GM10248 (cell line): ENCODE data around the gene MRPL20.
A peak's percentile ranks its signal among the peaks of the same experiment; 100 is the strongest.

Source experiments
- CTCF ChIA-PET: fragments of 300-600 bp; sonication (Branson Sonifier 250); formaldehyde crosslinking; extraction: SDS; loops from one replicate; lab custom pipeline; 2021; ENCODE audit warnings: antibody characterized with exemption; lab: Yijun Ruan, JAX
- POLR2A ChIA-PET: fragments of 350-650 bp; sonication (Branson Sonifier 250); formaldehyde crosslinking; extraction: SDS; loops from one replicate; lab custom pipeline; 2020; ENCODE audit warnings: antibody characterized with exemption; lab: Yijun Ruan, JAX
- DNase-seq: peaks from one replicate; pipeline ENCODE4 v3.0.0; 2012; ENCODE audit errors: extremely low spot score
- TF ChIP-seq, protein P1 (sequence below): IDR thresholded peaks from 2 replicates; pipeline ENCODE4 v1.5.1; 2012; ENCODE audit warnings: mild to moderate bottlenecking, low read depth; ENCODE audit errors: extremely low read depth, missing control alignments, control extremely low read depth

MRPL20 gene

DNA sequence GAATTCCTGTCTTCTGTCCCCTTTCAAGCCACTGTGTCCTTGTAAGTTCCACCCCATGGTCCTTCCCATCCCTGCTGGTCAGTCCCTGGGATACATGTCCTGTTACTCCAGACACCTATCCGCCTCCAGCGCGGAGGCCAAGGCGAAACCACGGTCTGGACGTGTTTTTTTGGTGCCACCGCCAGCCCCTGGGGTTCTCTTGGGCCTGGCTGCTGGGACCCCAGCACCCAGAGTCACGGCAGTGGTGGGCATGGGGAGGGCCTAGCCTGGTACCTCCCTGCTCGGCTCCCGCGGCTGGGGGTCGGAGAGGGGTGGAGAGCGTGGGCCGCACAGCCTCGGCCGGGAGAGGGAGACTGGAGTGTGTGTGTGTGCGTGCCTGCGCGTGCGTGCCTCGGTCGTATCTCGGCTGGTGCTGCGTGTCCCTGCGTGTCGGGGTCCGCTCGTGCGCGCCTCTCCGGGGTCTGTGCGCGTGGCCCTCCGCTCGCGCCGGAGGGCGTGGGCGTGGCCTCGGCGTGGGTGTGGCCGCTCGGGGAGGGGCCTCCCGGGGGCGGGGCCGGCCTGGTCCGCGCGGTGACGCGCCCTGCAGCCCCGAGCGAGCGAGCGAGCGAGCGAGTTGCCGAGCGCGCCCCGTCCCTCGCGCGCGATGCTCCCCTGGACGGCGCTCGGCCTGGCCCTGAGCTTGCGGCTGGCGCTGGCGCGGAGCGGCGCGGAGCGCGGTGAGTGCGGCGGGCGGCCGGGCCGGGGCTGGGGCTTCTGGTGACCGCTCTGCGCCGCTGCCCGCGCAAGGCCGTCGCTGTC, 28.2 kb upstream of the MRPL20 start, which contains the start of gene VWA1:
Gene VWA1 (plus strand): TSS at position 585 of the 798 bp plus-strand sequence. CDS start 59 bp downstream, at position 644.
- DNase-seq = peak; percentile 91
- TF ChIP-seq, protein P1, sequence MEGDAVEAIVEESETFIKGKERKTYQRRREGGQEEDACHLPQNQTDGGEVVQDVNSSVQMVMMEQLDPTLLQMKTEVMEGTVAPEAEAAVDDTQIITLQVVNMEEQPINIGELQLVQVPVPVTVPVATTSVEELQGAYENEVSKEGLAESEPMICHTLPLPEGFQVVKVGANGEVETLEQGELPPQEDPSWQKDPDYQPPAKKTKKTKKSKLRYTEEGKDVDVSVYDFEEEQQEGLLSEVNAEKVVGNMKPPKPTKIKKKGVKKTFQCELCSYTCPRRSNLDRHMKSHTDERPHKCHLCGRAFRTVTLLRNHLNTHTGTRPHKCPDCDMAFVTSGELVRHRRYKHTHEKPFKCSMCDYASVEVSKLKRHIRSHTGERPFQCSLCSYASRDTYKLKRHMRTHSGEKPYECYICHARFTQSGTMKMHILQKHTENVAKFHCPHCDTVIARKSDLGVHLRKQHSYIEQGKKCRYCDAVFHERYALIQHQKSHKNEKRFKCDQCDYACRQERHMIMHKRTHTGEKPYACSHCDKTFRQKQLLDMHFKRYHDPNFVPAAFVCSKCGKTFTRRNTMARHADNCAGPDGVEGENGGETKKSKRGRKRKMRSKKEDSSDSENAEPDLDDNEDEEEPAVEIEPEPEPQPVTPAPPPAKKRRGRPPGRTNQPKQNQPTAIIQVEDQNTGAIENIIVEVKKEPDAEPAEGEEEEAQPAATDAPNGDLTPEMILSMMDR = no peak
- CTCF ChIA-PET = interaction anchor here (1.5 kb wide), 1 partner anchor 64 kb away, joined by 4 read pairs; no protein-coding TSS in a partner anchor
- POLR2A ChIA-PET = no interaction called here

DNA sequence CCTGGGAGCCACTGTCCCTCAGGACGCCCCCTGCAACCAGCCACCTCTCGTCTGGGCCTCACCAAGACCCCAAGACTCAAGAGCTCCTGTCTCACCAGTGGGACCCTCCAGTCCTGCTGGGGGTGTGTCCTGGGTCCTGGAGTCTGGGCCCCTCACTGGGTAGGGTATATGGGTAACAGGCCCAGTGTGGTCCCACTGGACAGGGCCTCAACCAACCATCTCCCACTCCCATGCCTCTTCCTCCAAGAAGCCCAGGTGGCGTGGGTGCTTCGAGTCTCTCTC, 27.7 kb upstream of the MRPL20 start:
- ChIA-PET CTCF (interaction anchor here (1.1 to 1.5 kb wide), 2 partner anchors 36 to 63 kb away, joined by 3 to 4 read pairs; partner anchors contain the start of gene CCNL2), POLR2A (no interaction called here)
- peak; percentile 25 for DNase-seq
- TF ChIP-seq, protein P1 = no peak

DNA sequence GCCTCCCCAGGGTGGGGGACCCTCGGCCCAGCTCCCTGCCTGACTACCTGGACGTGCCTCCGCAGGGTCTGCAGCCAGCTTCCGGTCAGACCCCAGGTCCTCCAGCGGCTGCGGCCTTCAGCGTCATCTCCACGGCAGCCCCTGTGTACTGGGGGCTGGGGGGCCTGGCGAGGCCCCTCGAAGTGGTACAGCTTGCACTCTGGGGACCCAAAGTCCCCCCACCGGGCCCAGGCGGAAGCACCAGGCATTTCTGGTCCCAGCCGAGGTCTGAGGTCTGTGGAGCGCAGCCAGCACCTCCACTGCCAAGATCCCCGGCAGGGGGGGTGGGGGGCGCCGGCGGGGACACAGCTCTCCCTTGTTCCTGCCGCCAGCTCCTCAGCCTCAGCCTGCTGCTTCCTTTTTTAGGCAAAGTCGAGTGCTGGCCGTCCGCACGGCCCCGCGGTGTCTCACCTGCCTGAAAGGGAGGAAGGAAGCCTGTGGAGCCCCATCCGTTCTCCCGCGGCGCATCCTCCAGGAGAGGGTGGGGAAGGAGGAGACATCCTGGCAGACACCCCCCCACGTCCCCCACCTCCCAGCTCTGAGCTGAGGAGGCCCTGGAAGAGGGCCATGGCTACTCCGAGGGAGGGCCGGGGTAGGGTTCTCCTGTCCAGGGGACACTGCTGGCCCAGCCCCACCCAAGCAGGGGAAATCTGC, 27.2 kb upstream of the MRPL20 start:
- no peak for DNase-seq
- TF ChIP-seq, protein P1 = no peak
- POLR2A ChIA-PET = no interaction called here
- CTCF ChIA-PET = interaction anchor here (1.1 to 1.5 kb wide), 2 partner anchors 35 to 63 kb away, joined by 3 to 4 read pairs; partner anchors contain the start of gene CCNL2

DNA sequence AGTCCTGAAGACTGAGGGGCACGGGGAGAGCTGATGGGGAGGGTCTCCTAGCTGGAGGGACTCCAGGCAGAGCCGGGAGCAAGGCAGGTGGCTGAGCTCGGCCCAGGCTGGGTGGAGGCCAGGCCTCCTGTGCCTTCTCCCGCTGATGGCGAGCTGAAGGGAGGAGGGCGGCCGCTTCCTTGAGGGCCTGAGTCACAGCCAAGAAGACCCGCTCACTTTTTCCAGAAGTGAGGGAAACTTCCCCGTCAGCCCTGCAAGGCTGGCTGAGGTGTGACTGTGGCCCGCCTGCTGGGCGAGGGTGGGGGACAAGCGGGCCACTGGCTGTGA, 26.7 kb upstream of the MRPL20 start:
- ChIA-PET CTCF (interaction anchor here (1.1 to 1.5 kb wide), 2 partner anchors 35 to 62 kb away, joined by 3 to 4 read pairs; partner anchors contain the start of gene CCNL2), POLR2A (no interaction called here)
- DNase-seq = peak; percentile 23
- TF ChIP-seq, protein P1 = no peak

DNA sequence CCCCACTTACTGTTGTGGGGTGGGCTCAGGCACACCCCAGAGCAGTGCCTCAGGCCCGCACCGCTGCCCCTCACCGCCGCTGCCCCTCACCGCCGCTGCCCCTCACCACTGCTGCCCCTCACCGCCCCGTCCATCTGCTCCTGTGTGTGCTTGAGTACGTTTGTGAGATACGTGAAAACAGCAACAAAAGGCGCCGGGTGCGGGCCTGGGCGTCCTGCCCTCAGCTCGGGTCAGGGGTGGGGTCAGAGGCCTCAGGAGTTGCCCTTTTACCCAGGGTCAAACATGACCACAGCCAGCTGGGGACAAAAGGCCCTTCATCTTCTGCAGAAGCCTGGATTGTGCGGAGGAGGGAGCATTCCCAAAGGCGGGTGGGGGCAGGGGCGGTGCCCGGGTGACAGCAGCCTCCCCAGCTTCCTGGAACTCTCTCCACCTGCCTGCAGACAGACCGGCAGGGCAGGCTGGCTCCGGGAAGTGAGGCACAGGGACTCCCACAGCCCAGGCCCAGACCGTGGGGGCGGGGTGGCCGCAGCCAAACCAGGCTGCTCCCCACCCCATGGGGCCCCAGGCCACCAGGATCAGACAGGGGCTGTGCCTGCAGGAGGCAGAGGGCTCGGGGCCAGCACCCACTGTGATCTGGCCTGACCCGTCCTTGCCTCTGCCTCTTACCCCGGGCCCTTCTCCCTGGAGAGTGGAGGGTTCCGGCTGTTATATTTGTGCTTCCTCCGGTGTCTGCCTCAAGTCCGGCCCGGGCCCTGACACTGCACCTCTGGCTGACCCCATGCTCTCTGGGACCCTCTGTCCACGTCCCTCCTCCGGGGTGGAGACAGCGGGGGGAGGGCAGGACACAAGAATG, 26.1 kb upstream of the MRPL20 start:
- POLR2A ChIA-PET = no interaction called here
- CTCF ChIA-PET = no interaction called here
- TF ChIP-seq, protein P1 = no peak
- peak; percentile 25 for DNase-seq

DNA sequence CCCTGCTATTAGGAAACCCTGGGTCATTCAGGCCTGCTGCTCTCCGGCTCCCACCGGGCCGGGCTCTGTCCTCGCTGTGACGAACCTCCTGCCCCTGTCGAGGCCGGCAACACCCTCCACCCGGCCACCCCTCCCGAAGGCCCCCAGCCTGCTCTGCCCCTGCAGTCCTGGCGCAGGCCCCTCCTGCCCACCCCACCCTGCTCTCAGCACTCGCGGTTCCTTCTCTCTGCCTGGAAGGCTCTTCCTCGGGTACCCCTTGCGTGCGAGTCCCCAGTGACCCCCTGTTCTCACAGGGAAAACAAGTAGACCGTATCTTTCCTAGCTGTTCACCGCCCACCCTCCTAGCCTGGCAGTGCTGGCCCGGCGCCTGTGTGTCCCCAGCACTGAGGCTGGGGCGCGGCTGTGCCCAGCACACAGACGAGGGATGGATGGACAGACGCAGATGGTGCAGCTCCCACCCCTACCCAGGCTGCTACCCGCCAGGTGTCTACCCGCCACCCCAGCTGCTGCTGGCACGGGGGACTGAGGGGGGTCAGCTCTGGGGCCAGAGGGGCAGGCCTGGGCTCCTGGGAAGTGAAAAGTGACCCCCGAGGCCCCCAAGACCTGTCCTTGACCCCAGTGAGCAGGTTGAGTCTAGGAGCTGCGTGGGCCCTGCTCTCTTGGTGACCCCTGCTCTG, 25.3 kb upstream of the MRPL20 start:
- POLR2A ChIA-PET = no interaction called here

More for the DNA sequence above, 25.3 kb upstream of the MRPL20 start:
- no peak for DNase-seq
- CTCF ChIA-PET = no interaction called here
- TF ChIP-seq, protein P1 = no peak
